Vagina (tissue), 2 donors: ENCODE results near the gene SSR4.

Experiments
- POLR2A ChIP-seq, 2 donors: fragments of 450-650 bp; IDR thresholded peaks; one replicate each; pipeline ENCODE4 v1.6.1; 2017; ENCODE audit warnings: antibody characterized with exemption in 2 of 2, mild to moderate bottlenecking in 2 of 2, moderate library complexity in 2 of 2
- TF ChIP-seq, protein P1 (sequence below), 3 experiments: fragments of 450-650 bp in 2 of 3; fragments of 200-600 bp in 1 of 3; sonication (generic) in 1 of 3; IDR thresholded peaks; one replicate each; pipeline ENCODE4 v1.5.1; 2017 to 2019; ENCODE audit warnings: antibody characterized with exemption in 3 of 3, mild to moderate bottlenecking in 2 of 3, moderate library complexity in 2 of 3

DNA sequence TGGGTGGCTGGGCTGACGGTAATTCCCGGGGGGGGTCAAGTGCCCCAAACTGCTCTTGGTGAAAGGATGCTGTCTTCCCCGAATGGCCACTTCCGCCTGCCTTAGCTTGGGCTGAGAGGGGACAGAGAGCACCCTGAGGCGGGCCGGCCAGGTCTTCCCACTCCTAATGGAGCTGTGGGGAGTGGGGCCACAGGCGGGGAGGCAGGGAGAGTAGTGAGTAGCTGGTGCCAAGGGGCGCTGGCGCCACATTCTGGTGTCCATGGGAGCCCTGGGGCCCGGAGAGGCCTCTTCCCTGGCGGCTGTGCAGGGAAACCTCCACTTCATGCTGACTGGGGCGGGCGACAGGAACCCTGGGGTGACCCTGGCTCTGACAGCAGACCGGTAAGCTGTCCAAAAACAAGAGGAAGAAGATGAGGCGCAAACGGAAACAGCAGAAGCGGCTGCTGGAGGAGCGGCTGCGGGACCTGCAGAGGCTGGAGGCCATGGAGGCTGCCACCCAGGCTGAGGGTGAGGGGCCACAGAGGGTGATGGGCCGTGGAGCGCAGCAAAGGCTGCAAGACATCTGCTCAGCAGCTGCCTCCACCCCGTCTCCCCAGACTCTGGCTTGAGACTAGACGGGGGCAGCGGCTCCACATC lies 11.0 kb upstream of the SSR4 start:
- TF ChIP-seq, protein P1, sequence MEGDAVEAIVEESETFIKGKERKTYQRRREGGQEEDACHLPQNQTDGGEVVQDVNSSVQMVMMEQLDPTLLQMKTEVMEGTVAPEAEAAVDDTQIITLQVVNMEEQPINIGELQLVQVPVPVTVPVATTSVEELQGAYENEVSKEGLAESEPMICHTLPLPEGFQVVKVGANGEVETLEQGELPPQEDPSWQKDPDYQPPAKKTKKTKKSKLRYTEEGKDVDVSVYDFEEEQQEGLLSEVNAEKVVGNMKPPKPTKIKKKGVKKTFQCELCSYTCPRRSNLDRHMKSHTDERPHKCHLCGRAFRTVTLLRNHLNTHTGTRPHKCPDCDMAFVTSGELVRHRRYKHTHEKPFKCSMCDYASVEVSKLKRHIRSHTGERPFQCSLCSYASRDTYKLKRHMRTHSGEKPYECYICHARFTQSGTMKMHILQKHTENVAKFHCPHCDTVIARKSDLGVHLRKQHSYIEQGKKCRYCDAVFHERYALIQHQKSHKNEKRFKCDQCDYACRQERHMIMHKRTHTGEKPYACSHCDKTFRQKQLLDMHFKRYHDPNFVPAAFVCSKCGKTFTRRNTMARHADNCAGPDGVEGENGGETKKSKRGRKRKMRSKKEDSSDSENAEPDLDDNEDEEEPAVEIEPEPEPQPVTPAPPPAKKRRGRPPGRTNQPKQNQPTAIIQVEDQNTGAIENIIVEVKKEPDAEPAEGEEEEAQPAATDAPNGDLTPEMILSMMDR (IDR thresholded peaks at IDR 0.05): no peak
- no peak for TF ChIP-seq POLR2A (IDR thresholded peaks at IDR 0.05)
